ENCODE results near the gene ZNF689.
A peak's percentile ranks its signal among the peaks of the same experiment; 100 is the strongest.

The ZNF689 gene

DNA sequence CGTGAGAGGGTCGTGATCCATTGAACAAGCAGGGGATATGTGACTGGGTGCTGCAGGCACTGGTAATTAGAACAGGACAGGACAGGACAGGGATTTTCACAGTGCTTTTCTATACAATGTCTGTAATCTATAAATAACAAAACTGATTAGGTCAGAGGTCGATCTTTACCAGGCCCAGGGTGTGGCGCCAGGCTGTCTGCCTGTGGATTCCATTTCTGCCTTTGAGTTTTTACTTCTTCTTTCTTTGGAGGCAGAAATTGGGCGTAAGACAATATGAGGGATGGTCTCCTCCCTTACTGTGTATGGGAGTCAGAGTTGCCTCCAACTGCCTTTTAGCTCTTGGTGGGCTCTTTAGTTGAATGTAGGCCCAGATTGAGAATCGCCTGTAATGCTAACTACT is 50.5 kb downstream of the ZNF689 start:
- DNase-seq, result no peak

GRCh38 chr16:30558789-30559377 is 51.3 kb downstream of the ZNF689 start:
- no peak for DNase-seq

DNA sequence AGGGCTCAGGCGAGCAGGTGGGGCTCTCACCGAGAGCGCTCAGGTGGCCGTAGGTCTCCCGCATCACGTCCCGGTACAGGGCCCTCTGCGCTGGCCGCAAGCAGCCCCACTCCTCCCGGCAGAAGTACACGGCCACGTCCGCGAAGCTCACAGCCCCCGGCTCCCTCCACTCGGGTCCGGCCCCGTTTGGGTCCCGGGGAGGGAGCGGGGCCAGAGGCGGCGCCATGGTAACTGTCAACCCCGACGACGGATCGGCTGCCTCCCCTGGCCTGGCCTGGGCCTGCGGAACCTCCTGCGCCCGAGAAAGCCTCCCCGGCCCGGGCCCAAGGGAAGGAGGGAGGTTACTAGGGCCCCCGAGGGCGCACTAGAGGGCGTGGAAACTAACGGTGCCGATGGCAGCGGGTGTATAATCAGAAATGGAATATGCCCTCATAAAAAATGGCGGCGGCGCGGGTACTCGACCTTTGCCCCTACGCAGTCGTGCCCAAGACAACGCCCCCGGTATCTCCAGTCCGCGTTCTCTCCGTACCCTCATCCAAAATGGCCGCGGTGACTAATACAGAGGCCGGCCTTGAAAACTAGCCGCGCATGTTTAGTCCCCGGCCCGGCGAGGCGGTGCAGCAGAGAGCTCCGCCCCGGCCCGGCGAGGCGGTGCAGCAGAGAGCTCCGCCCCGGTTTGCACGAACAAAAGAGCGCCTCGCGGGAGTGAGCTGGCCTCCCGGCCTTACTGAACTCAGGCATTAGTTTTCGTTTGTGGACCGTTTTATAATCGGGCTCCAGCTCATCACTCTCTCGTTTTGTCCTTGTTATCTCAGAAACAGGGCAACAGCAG is 52.0 kb downstream of the ZNF689 start, which contains the start of gene ZNF764:
TSS of gene ZNF764 (minus strand) at position 418 of the 832 bp plus-strand sequence. CDS start at position 226, 192 bp downstream.
- peak; percentile 94 for DNase-seq

- DNase-seq, result no peak
These were observed 52.6 kb downstream of the ZNF689 start for GRCh38 chr16:30557707-30557956.

GRCh38 chr16:30556125-30556473 is 54.1 kb downstream of the ZNF689 start:
- DNase-seq, result no peak

GRCh38 chr16:30555315-30556124 is 54.7 kb downstream of the ZNF689 start:
- DNase-seq, result no peak

DNA sequence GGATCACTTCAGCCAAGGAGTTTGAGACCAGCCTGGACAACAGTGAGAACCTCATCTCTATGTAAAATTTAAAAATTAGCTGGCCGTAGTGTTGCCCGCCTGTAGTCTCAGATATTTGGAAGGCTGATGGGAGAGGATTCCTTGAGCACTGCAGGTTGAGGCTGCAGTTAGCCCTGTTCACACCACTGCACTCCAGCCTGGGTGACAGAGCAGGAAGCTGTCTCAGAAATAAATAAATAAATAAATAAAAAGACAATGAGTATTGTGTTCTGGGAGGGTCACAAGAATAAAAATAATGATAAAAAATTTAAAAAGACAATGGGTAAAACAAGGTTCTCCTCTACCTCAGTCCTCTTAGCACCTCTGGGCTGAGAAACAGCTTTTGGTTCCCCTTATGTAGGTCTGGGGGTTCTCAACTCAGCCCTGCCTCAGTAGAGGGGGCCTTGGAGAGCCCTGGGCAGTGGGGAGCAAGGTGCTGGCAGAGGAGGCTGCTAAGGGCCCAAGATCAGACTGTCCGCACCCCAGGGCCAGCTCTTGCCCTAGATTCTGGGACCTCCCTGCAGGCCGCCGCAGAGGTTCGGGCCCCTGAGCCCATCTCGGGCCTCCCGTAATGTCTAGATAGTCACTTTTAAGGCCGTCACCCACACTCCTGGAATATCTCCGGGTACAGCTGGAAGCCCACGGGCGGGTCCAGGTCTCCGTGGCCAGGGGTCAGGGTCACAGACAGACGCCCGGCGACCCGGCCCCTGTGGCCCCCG is 55.5 kb downstream of the ZNF689 start:
- no peak for DNase-seq

DNA sequence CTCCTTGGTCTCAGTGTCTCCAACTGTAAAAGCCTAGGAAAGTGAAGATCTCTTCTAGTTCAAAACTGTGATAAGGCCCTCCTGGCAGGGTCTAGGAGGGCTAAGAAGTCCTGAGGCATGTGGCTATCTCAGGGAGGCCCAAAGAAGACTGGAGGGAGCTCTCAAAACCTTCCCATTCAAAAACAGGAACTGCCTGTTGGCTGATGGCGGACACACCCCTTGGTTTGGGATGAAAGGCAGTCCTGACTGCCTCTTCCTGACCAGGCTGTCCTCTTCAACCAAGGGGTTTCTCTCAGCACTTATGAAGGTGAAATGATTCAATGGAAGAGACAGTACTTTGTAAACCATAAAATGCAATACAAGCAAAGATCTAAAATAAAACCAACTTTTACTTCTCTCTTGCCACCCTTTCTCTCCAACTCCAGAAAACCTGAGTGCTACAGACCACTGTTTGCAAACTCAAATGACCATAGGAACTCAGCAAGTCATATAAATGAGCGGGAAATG is 56.7 kb downstream of the ZNF689 start:
- DNase-seq, result no peak

DNA sequence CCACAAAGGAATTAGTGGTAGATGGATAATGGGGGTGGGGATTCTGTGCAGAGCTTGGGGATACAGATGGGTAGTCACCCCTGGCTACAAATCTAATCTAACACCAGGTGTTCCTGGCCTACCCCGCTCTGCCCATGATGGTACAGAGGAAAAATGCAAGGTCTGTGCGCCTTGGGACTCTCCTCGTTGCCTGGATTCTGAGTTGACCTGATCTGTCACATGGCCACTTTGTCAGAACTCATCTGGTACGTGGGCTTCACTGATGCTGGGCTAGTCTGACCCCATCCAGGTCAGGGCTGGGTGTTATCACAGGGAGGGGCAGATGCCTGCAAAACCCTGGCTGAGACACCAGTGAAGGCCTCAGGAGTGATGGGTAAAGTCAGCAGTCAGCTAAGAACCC is 57.2 kb downstream of the ZNF689 start:
- no peak for DNase-seq
